GM20000 (cell line): ENCODE measurements around the gene NDUFA5.
"Not testable (repeated sequence)": the region's sequence is repeated elsewhere in the genome, so short reads cannot be mapped to it uniquely, and the experiment has no call there.

ENCODE experiments used
- DNase-seq: peaks from one replicate; pipeline ENCODE4 v3.0.0; 2012; ENCODE audit warnings: low spot score
- CTCF ChIP-seq: IDR thresholded peaks from 2 replicates; pipeline ENCODE4 v1.5.1; 2012; ENCODE audit warnings: mild to moderate bottlenecking, control low read depth; ENCODE audit errors: extremely low read depth, missing control alignments

The NDUFA5 gene

GRCh38 chr7:123557016-123557397 is 611 bp downstream of the NDUFA5 start:
- no peak for TF ChIP-seq CTCF
- no peak for DNase-seq

- DNase-seq, result no peak
- no peak for TF ChIP-seq CTCF
Observed at GRCh38 chr7:123555484-123555883, 2.1 kb downstream of the NDUFA5 start.

- DNase-seq, result no peak
- no peak for TF ChIP-seq CTCF
Observed at GRCh38 chr7:123553159-123553558, 4.5 kb downstream of the NDUFA5 start.

- no peak for TF ChIP-seq CTCF
- no peak for DNase-seq
Observed at GRCh38 chr7:123552641-123553040, 5.0 kb downstream of the NDUFA5 start.

GRCh38 chr7:123552134-123552533 is 5.5 kb downstream of the NDUFA5 start:
- DNase-seq, result not testable (repeated sequence)

- no peak for TF ChIP-seq CTCF
- no peak for DNase-seq
Observed at GRCh38 chr7:123548406-123548805, 9.2 kb downstream of the NDUFA5 start.

GRCh38 chr7:123539871-123540270 is 17.7 kb downstream of the NDUFA5 start:
- no peak for DNase-seq
- TF ChIP-seq CTCF, result no peak

GRCh38 chr7:123538897-123539296 is 18.7 kb downstream of the NDUFA5 start:
- DNase-seq, result no peak
- no peak for TF ChIP-seq CTCF
